ENCODE results near the gene NUDT16L1. TPM values are rescaled to one million over a fixed set of nuclear protein-coding genes. Genes with fewer than 3 reads are reported as not detected.

The NUDT16L1 gene
- total and polyA plus RNA-seq, 2 of the 8 experiments (the other 6 are each of a cell fraction or from before 2014, with no cell fraction given) = 34.8 to 77.3 TPM

DNA sequence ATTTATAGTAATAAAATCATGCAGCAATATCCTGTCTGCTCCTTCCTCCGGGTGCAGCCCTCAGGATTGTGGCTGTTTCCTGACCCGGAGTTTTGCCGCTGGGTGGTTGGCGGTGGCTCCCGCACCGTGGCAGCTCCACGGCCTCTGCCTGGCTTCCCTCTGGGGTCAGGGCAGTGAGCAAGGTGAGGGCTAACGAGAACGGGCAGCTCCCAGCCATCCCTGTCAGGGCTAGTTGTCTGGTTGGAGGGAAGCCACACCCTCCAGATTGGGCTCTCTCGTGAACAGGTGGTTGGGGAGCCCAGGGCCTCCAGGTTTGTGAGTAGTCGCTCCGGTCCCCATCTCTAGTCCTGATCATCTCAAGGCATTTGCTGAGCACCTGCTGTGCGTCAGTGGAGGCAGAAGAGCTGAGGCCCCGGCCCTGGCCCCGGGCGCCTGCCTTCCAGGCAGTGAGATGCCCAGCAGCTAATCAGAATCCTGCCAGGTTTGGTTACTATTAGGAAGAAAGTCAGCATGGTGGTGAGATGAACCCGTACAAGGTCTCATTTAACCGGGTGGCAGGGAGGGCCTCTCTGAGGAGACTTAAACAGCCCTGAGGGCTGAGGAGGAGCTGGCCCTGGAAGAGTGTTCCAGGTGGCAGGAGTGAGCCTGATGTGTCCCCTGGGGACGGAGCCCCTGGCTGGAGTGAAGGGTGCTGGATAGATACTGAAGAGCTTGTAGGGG, 2.3 kb upstream of the NUDT16L1 start (continued):
- TF ChIP-seq NRF1 (IDR thresholded peaks at IDR 0.05; ENCODE audit: low read depth, low read length) = no peak
- no peak for TF ChIP-seq CEBPB (IDR thresholded peaks at IDR 0.05; ENCODE audit: low read depth, low read length)

All from H1 (cell line).